HG03280 (cell line): ENCODE results near the gene ZDHHC18.
"Not testable (repeated sequence)": the region's sequence is repeated elsewhere in the genome, so short reads cannot be mapped to it uniquely, and the experiment has no call there.

ENCODE experiments used
- ATAC-seq: cut with Tn5 transposase; IDR thresholded peaks from one replicate; pipeline ENCODE4 v1.9.1; 2021; ENCODE audit warnings: mild to moderate bottlenecking, moderate library complexity; ENCODE audit not compliant: unreplicated experiment

ZDHHC18 gene

GRCh38 chr1:26856604-26857469 lies 30.3 kb downstream of the ZDHHC18 start:
- no peak for ATAC-seq

- no peak for ATAC-seq
Measured at GRCh38 chr1:26857473-26858060, 31.1 kb downstream of the ZDHHC18 start.

- ATAC-seq = no peak
Measured at GRCh38 chr1:26858160-26858559, 31.7 kb downstream of the ZDHHC18 start.

- ATAC-seq = no peak
Measured at GRCh38 chr1:26858891-26859640, 32.6 kb downstream of the ZDHHC18 start.

- no peak for ATAC-seq
Measured at GRCh38 chr1:26861286-26861701, 34.8 kb downstream of the ZDHHC18 start.

GRCh38 chr1:26861889-26862378 lies 35.4 kb downstream of the ZDHHC18 start:
- no peak for ATAC-seq

- no peak for ATAC-seq
Measured at GRCh38 chr1:26862781-26863684, 36.5 kb downstream of the ZDHHC18 start, which contains the start of gene SFN. Gene SFN (plus strand): TSS chr1:26863149. CDS start chr1:26863213, 64 bp downstream.

- ATAC-seq = no peak
Measured at GRCh38 chr1:26863685-26864077, 37.2 kb downstream of the ZDHHC18 start.

GRCh38 chr1:26864610-26865480 lies 38.4 kb downstream of the ZDHHC18 start:
- ATAC-seq = peak; percentile 93

GRCh38 chr1:26873097-26873496 lies 46.6 kb downstream of the ZDHHC18 start:
- not testable (repeated sequence) for ATAC-seq

GRCh38 chr1:26874896-26875295 lies 48.4 kb downstream of the ZDHHC18 start:
- ATAC-seq = no peak

GRCh38 chr1:26877326-26877725 lies 50.8 kb downstream of the ZDHHC18 start:
- no peak for ATAC-seq

- no peak for ATAC-seq
Measured at GRCh38 chr1:26879793-26880192, 53.3 kb downstream of the ZDHHC18 start.

GRCh38 chr1:26881611-26882010 lies 55.1 kb downstream of the ZDHHC18 start:
- not testable (repeated sequence) for ATAC-seq

GRCh38 chr1:26882696-26883463 lies 56.4 kb downstream of the ZDHHC18 start:
- ATAC-seq = no peak

GRCh38 chr1:26887125-26887524 lies 60.6 kb downstream of the ZDHHC18 start:
- no peak for ATAC-seq

GRCh38 chr1:26888231-26888630 lies 61.7 kb downstream of the ZDHHC18 start:
- no peak for ATAC-seq
